Measurements from ENCODE around the gene FKBP8. TPM values are rescaled to one million over a fixed set of nuclear protein-coding genes. Genes with fewer than 3 reads are reported as not detected.

The FKBP8 gene
- total and polyA plus RNA-seq, 2 of the 4 experiments (the other 2 are of a cell fraction): 153 to 289 TPM

- Histone ChIP-seq H3K27ac (ENCODE audit: insufficient read depth, low read length) (no peak overlapping the region), H3K18ac (ENCODE audit: low read depth, low read length) (no peak overlapping the region), H4K8ac (ENCODE audit: low read depth in 2 of 2, low read length in 2 of 2) (no peak overlapping the region), H3K56ac (ENCODE audit: extremely low read depth, insufficient read depth, low read length) (no peak overlapping the region), H2BK20ac (ENCODE audit: low read depth, low read length) (no peak overlapping the region), H3K4me1 (ENCODE audit: control insufficient read depth, insufficient read depth, low read length) (no peaks in the 10 kb centered on the region), H3K4me2 (ENCODE audit: low read depth, low read length) (no peak overlapping the region), H2BK5ac (ENCODE audit: low read depth, low read length, poor library complexity, severe bottlenecking) (no peak overlapping the region), H3K79me1 (ENCODE audit: low read depth in 1 of 2, low read length in 2 of 2) (peaks cover 0 to 9% of the 10 kb centered on the region in 2 experiments; a peak in 2 of 4 replicates), H3K4me3 (ENCODE audit: insufficient read depth, low read depth, low read length) (no peak overlapping the region), H3K4ac (ENCODE audit: low read depth, low read length) (no peak overlapping the region), H2AK9ac (replicated peaks; ENCODE audit: low read depth, low read length, poor library complexity) (no peak overlapping the region), H3K9me1 (ENCODE audit: insufficient read depth, low read length) (no peaks in the 10 kb centered on the region), H4K91ac (ENCODE audit: insufficient read depth, low read depth, low read length) (no peak overlapping the region), H2AFZ (replicated peaks; ENCODE audit: low read length, poor library complexity) (no peak overlapping the region), H4K5ac (ENCODE audit: low read depth, low read length) (no peak overlapping the region), H3K9me3 (ENCODE audit: control insufficient read depth, insufficient read depth, low read length) (no peaks in the 10 kb centered on the region), H2AK5ac (ENCODE audit: low read depth, low read length) (no peak overlapping the region), H3K23ac (ENCODE audit: low read depth, low read length) (no peak overlapping the region), H2BK120ac (ENCODE audit: low read depth, low read length) (no peak overlapping the region), H4K20me1 (ENCODE audit: insufficient read depth, low read length) (peaks cover 21% of the 10 kb centered on the region), H3K36me3 (ENCODE audit: control insufficient read depth, insufficient read depth, low read length) (peaks cover 21% of the 10 kb centered on the region), H3K9ac (ENCODE audit: low read depth, low read length) (no peak overlapping the region), H3K14ac (replicated peaks; ENCODE audit: low read depth, low read length) (no peak overlapping the region), H3K27me3 (ENCODE audit: control insufficient read depth, insufficient read depth, low read length) (peaks cover 2% of the 10 kb centered on the region; the same call in 1 of the 2 replicates), H2BK15ac (ENCODE audit: low read depth, low read length) (no peak overlapping the region)
- 74% methylated on average over 6 of the region's 7 CpGs; no CpG with 5 or more reads in 1 of the 2 experiments for WGBS, 2 experiments (ENCODE audit: extremely low coverage in 2 of 2, insufficient read length in 1 of 2)
- no TSS peak for BruUV-seq (replicated peaks)
- TF ChIP-seq FOS (IDR thresholded peaks at IDR 0.05; ENCODE audit: low read depth, low read length) (no peak), MAFK (IDR thresholded peaks at IDR 0.05; ENCODE audit: low read depth, low read length) (no peak), NFE2L2 (IDR thresholded peaks at IDR 0.05; ENCODE audit: low read depth, low read length) (no peak), MXI1 (IDR thresholded peaks at IDR 0.05; ENCODE audit: borderline replicate concordance, low read depth, low read length) (no peak), RCOR1 (IDR thresholded peaks at IDR 0.05; ENCODE audit: insufficient replicate concordance, low read length) (no peak), ELK1 (IDR thresholded peaks at IDR 0.05; ENCODE audit: borderline replicate concordance, low read depth, low read length) (no peak), CEBPB (IDR thresholded peaks at IDR 0.05; ENCODE audit: low read depth, low read length) (no peak), RAD21 (IDR thresholded peaks at IDR 0.05; ENCODE audit: low read length) (no peak)
- DNase-seq (no peak), ATAC-seq (ENCODE audit: low read depth) (no peak)
- intact Hi-C loops (cut with micrococcal nuclease): no loop called here
- dilution Hi-C loops (cut with HindIII; ENCODE audit: low sequenced_read_pairs, unreplicated experiment): no loop called here
- in situ Hi-C loops (cut with MboI; ENCODE audit: low sequenced_read_pairs): loop anchor here (5.0 kb wide), 1 partner anchor 277 kb away; no protein-coding TSS in a partner anchor
- POLR2A ChIA-PET (ENCODE audit: unreplicated experiment): no interaction called here
- CTCF ChIA-PET: no interaction called here
These were observed 36.9 kb upstream of the FKBP8 start for GRCh38 chr19:18580311-18580710.

Measured in IMR-90 (cell line).